Activated B cell treated with CpG ODN at 0.5 μM for 24 hours (primary cell): ENCODE results near the gene SMAD4. TPM values are rescaled to one million over a fixed set of nuclear protein-coding genes. Genes with fewer than 3 reads are reported as not detected.

ENCODE experiments used
- ATAC-seq: fragments of 200-7000 bp; cut with Tn5 transposase; one replicate; pipeline ENCODE4 v1.10.0; 2021; ENCODE audit warnings: low read depth, mild to moderate bottlenecking, moderate library complexity
- CTCF ChIA-PET: fragments of 350-600 bp; sonication (Branson Sonifier 250); formaldehyde crosslinking; loops from one replicate; lab custom pipeline; 2021; ENCODE audit warnings: antibody characterized with exemption; lab: Charles Lee
- POLR2A ChIA-PET: fragments of 350-600 bp; sonication (Branson Sonifier 250); formaldehyde crosslinking; loops from one replicate; lab custom pipeline; 2021; ENCODE audit warnings: antibody characterized with exemption; lab: Charles Lee
- DNase-seq: peaks from one replicate; pipeline ENCODE4 v3.0.0; 2022
- H3K27ac Mint-ChIP-seq: one replicate; pipeline ENCODE4 v1.8.0; 2020; ENCODE audit warnings: mixed read lengths
- H3K27me3 Mint-ChIP-seq: one replicate; pipeline ENCODE4 v1.8.0; 2021; ENCODE audit warnings: mixed read lengths
- H3K36me3 Mint-ChIP-seq: one replicate; pipeline ENCODE4 v1.8.0; 2021; ENCODE audit warnings: low read depth, mixed read lengths
- H3K4me1 Mint-ChIP-seq: one replicate; pipeline ENCODE4 v1.8.0; 2021; ENCODE audit warnings: mixed read lengths
- H3K4me3 Mint-ChIP-seq: one replicate; pipeline ENCODE4 v1.8.0; 2020; ENCODE audit warnings: mild to moderate bottlenecking, mixed read lengths
- H3K9me3 Mint-ChIP-seq: one replicate; pipeline ENCODE4 v1.8.0; 2020; ENCODE audit warnings: mixed read lengths
- intact Hi-C: fragments of 100-400 bp; cut with micrococcal nuclease; formaldehyde crosslinking; loops from one replicate; pipeline ENCODE4 v1.15.1; 2024
- total RNA-seq: library from RNA; stranded (reverse); gene quantifications from 2 replicates; pipeline ENCODE4 v1.2.3, GENCODE V29; 2022
- TF ChIP-seq, protein P1 (sequence below): fragments of 200-600 bp; IDR thresholded peaks from one replicate; pipeline ENCODE4 v1.8.0; 2022; ENCODE audit warnings: antibody characterized with exemption, mild to moderate bottlenecking

The SMAD4 gene
- total RNA-seq, 1 donor from 2014 or later = 94.9 TPM

DNA sequence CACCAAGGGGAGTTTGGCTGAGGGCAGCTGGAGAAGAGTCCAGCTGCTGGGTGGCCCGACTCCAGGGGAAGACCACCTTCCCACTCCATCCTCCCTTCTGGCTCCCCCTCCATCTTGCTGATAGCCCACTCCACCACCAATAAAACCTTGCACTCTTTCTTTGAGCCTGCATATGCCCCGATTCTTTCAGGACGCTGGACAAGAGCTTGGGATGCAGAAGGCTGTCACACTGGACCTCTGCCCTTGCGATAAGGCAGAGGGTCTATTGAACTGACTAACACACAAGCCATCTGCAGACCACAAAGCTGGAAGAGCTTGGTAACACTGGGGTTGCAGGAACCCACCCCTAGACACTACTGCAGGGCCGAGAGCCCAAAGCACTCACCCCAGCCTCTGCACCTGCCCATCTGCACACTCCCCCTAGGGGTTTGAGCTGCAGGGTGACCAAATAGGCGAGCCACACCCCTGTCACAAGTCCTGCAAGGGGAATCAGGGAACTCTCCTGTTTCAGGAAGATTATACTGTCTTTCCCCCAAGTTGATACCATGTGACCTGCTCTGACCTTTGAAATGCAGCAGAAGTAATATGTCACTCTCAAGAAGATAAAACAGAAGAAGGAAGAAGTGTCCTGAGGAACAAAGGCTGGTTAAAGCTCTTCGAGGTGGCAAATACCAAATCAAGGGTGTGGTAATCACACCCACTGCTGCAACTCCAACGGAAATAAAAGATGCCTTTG lies 70.5 kb downstream of the SMAD4 start:
- no peaks in the 10 kb centered on the region for H3K27me3 Mint-ChIP-seq
- DNase-seq (no peak), ATAC-seq (no peak)
- no peaks in the 10 kb centered on the region for H3K4me1 Mint-ChIP-seq
- ChIA-PET POLR2A (no interaction called here), CTCF (interaction anchor here (0.8 kb wide), 1 partner anchor 280 kb away, joined by 3 read pairs; no protein-coding TSS in a partner anchor)
- no peaks in the 10 kb centered on the region for H3K36me3 Mint-ChIP-seq
- H3K27ac Mint-ChIP-seq = no peak overlapping the region
- H3K9me3 Mint-ChIP-seq = peaks cover 2% of the 10 kb centered on the region
- H3K4me3 Mint-ChIP-seq = no peak overlapping the region
- intact Hi-C loops = no loop called here
- TF ChIP-seq, protein P1, sequence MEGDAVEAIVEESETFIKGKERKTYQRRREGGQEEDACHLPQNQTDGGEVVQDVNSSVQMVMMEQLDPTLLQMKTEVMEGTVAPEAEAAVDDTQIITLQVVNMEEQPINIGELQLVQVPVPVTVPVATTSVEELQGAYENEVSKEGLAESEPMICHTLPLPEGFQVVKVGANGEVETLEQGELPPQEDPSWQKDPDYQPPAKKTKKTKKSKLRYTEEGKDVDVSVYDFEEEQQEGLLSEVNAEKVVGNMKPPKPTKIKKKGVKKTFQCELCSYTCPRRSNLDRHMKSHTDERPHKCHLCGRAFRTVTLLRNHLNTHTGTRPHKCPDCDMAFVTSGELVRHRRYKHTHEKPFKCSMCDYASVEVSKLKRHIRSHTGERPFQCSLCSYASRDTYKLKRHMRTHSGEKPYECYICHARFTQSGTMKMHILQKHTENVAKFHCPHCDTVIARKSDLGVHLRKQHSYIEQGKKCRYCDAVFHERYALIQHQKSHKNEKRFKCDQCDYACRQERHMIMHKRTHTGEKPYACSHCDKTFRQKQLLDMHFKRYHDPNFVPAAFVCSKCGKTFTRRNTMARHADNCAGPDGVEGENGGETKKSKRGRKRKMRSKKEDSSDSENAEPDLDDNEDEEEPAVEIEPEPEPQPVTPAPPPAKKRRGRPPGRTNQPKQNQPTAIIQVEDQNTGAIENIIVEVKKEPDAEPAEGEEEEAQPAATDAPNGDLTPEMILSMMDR = no peak

DNA sequence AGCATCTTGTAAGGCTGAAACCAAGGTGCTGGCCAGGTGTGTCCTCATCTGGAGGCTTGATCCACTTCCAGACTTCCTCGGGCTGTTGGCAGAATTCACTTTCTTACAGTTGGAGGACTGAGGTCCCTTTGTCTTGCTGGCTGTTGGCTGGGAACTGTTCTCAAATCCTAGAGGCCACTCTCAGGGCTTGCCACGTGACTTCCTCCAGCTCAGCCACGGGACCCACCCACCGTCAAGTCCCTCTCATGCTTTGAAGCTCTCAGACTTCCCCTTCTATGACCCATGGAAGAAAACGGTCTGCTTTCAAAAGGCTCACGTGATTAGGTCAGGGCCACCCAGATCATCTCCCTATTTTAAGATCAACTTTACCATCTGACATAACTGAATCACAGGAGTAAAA lies 77.1 kb downstream of the SMAD4 start:
- Mint-ChIP-seq H3K9me3 (peaks cover 2% of the 10 kb centered on the region), H3K36me3 (no peaks in the 10 kb centered on the region), H3K4me3 (no peak overlapping the region), H3K4me1 (peaks cover 13% of the 10 kb centered on the region), H3K27me3 (no peaks in the 10 kb centered on the region), H3K27ac (no peak overlapping the region)
- CTCF ChIA-PET = interaction anchor here (0.8 kb wide), 1 partner anchor 287 kb away, joined by 3 read pairs; the partner anchor contains the start of gene MRO
- intact Hi-C loops = no loop called here
- DNase-seq = no peak
- TF ChIP-seq, protein P1 = no peak
- POLR2A ChIA-PET = interaction anchor here (1.7 kb wide), 1 partner anchor 90 kb away, joined by 6 read pairs; the partner anchor contains the start of gene MEX3C
- peak; percentile 60 for ATAC-seq

DNA sequence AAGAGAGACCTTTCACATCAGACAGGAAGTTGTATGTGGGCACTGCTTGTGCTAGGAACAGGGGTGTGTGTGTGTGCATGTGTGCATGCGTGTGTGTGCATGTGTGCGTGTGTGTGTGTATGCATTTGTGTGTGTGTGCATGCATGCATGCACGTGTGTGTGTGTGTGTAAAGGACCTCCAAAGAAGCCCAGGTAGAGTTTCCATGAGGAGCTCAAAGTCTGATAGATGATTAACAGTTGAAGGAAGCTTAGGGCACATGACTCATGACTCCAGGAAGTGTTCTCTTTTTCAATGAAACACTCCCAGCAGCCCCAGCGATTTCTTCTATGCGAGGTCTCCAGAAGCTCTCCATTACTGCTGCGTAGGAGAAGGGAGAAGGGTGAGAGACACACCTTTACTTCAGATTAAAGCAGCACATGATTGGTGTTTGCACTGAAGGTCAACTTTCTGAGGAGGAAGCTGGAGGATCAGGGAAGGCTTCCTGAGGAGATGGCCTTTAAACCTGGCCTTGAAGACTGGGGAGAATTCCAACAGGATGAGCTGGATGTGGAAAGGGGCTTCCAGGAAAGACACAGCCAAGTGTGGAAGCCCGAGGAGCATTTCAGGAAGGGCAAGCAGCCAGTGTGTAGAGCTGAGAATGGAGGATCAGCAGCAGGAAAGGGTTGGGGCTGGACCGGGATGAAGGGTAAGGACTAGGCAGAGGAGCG lies 77.7 kb downstream of the SMAD4 start:
- ChIA-PET POLR2A (interaction anchor here (1.7 kb wide), 1 partner anchor 89 kb away, joined by 6 read pairs; the partner anchor contains the start of gene MEX3C), CTCF (interaction anchor here (0.8 kb wide), 1 partner anchor 288 kb away, joined by 3 read pairs; the partner anchor contains the start of gene MRO)
- Mint-ChIP-seq H3K4me3 (no peak overlapping the region), H3K9me3 (no peaks in the 10 kb centered on the region), H3K27me3 (no peaks in the 10 kb centered on the region), H3K4me1 (peaks cover 13% of the 10 kb centered on the region), H3K27ac (no peak overlapping the region), H3K36me3 (no peaks in the 10 kb centered on the region)
- TF ChIP-seq, protein P1 = no peak
- ATAC-seq (no peak), DNase-seq (no peak)
- intact Hi-C loops = no loop called here

DNA sequence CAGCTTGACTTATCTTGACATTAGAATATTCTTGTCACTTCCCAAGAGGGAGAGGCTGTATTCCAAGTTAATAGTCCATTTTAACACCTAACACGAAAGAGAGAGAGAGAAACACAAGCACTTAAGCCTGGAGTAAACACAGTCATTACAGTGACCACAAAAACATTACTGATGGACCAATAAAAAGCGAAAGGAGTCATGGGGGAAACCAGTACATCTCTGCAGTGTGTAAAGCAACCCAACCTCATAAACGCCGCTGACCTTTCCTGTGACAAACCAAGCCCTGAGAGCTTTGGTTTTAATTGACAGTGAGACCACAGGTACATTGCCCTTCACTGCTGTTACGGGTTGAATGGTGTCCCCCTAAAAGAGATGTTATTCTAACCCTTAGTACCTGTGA lies 78.3 kb downstream of the SMAD4 start:
- no peak for DNase-seq
- CTCF ChIA-PET = interaction anchor here (0.7 kb wide), 1 partner anchor 288 kb away, joined by 3 read pairs; the partner anchor contains the start of gene MRO
- no peak for ATAC-seq
- TF ChIP-seq, protein P1 = no peak
- intact Hi-C loops = no loop called here
- Mint-ChIP-seq H3K4me3 (no peak overlapping the region), H3K27ac (no peak overlapping the region), H3K36me3 (no peaks in the 10 kb centered on the region), H3K9me3 (no peaks in the 10 kb centered on the region), H3K27me3 (no peaks in the 10 kb centered on the region), H3K4me1 (peaks cover 13% of the 10 kb centered on the region)
- POLR2A ChIA-PET = interaction anchor here (1.7 kb wide), 1 partner anchor 88 kb away, joined by 6 read pairs; the partner anchor contains the start of gene MEX3C
